Stimulated activated CD8-positive, alpha-beta memory T cell treated with anti-CD3 and anti-CD28 coated beads, Interleukin-7, amount 100 ng/mL, for 1 hour (primary cell): ENCODE data around the gene USP32.
A peak's percentile ranks its signal among the peaks of the same experiment; 100 is the strongest.
"Not testable (repeated sequence)": the region's sequence is repeated elsewhere in the genome, so short reads cannot be mapped to it uniquely, and the experiment has no call there.

Experiments
- DNase-seq, 2 donors: peaks; one replicate each; pipeline ENCODE4 v3.0.0-alpha.2; 2020; ENCODE audit warnings: low read depth in 2 of 2

Gene USP32

DNA sequence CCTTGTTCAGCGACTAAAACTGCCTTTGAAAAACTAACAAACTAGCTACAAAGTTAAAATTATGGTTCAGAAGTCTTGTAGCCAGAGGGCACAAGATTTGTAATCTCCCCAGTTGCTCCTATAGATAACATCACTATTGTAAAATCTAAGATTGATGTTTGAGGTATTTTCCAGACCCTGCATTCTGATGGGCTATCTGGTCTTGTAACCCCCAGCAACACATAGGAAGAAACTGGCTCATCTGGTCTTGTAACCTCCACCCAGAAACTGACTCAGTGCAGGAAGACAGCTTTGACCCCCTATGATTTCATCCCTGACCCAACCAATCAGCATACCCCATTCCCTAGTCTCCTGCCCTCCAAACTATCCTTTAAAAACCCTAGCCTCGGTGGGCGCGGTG is 18.1 kb upstream of the USP32 start:
- no peak for DNase-seq

DNA sequence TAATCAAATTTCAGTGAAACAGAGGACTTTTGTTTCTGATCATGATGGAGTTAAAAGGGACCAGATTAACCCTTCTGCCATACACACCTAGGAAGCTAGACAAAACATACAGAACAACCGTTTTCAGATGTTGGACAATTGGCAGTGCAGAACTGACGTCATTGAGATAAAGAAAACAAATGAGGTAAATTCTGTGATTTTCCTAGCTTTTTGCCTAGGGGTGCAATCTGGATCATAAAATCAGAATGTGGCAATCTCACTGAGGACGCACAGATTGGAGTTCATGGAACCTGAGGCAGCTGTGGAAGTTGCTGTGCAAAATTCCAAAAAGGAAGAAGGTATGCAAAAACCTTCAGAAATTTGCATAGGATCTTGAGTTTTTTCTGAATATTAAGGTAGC is 15.0 kb upstream of the USP32 start:
- no peak for DNase-seq

DNA sequence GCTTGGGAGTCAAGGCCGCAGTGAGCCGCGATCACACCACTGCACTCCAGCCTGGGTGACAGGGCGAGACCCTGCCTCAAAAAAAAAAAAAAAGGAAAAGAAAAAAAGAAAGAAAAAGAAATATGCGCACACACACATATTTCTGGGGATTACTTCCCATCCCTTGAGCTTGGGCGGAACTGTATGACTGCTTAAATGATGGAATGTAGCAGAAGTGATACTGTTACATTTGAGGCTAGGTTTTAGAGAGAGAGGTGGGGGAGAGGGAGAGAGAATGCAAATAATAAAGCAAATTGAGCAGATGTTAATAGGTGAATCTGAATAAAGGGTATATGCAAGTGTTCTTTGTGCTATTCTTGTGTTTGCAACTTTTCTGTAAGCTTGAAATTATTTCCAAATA is 12.0 kb upstream of the USP32 start:
- no peak for DNase-seq

DNA sequence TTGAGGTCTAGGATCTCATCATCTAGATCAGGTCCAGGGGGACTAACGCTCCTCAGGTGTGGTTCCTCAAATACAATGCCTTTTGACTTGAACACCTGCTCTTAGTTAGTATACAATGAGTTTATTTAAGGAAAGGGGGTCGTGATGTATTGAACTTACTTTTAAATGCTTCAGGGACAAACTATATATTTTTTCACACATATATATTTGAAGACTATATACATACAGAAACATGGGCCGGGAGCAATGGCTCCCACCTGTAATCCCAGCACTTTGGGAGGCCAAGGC is 11.5 kb upstream of the USP32 start:
- no peak for DNase-seq

DNA sequence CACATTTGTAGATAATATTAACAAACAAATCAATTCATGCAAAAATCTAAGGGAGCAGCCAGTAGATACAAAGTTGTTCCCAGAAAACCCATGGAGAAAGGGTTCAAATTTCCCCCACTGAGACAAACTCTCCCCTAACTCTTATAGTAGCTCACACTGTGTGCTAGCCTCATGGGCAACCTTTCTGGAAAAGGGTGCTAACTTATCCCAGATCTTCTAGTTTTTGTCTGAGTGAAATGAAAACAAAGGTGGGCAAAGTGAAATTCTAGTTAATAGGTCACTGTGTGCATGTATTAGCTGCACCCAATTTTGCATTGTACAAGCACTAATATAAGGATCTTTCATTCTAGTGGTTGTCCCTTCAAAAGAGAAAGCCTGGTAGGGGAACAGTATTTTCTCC is 9.9 kb upstream of the USP32 start:
- no peak for DNase-seq

DNA sequence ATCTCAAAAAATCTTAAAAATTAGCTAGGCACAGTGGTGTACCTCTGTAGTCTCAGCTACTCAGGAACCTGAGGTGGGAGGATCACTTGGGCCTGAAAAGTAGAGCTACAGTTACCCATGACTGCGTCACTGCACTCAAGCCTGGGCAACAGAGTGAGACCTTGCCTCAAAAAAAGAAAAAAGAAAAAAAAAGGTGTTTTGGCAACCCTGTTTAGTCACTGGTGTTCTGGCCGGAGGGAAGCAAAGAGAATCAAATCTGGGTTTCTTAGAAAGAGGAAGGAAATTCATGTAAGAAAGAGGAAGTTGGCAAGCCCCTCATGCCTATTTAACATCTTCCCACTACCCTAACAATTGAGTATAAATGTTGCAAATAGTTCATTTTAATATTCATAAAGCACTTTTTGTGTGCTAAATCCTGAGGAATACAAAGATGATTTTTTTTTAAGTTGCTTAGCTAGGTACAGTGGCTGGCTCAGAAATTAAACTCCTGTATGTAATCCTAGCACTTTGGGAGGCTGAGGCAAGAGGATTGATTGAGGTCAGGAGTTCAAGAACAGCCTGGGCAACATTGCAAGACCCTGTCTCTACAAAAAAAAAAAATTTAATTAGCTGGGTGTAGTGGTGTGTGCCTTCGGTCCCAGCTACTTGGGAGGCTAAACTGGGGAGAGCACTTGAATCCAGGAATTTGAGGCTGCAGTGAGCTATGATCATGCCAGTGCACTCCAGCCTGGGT is 6.5 kb upstream of the USP32 start:
- no peak for DNase-seq

DNA sequence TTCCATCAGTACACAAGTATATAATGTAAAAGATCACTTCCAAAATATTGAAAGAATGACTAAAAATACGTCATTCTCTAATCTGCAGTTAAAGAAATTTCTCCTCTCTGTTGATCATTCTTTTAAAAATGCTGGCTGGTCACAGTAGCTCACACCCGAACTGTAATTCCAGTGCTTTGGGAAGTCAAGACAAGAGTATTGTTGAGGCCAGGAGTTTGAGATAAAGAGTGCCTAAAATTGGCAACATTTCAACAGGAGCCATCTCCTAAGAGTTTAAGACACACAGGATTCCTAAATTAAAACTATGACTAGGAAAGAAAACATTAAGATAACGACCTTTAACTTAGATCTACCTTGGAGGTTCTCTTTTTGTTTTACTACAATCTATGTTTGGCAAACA is 4.5 kb upstream of the USP32 start:
- DNase-seq: no peak

DNA sequence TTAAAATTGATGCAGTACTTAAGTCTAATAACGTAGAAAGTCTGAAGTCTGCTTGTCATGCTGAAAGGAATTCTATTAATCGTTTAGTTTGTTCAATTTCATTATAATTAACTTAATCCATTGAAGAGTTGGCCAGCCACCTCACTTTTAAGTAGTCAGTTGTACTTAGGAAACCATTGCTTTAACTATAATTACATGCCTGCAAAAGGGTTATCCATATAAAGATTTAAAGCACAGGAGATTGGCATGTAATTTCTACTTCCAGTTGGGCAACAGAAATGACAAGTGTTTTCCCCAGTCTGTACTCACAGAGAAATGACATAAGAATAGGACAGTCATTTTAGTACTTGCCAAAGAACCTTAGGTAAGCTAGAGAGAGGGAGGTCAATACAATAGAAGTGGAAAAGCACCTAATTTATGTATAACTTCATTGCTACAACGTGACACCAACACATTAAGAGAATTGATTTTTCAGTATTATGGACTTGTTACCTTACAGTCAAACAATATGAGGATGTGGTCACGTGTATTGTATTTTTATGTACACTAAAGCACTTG is 3.7 kb upstream of the USP32 start:
- no peak for DNase-seq

DNA sequence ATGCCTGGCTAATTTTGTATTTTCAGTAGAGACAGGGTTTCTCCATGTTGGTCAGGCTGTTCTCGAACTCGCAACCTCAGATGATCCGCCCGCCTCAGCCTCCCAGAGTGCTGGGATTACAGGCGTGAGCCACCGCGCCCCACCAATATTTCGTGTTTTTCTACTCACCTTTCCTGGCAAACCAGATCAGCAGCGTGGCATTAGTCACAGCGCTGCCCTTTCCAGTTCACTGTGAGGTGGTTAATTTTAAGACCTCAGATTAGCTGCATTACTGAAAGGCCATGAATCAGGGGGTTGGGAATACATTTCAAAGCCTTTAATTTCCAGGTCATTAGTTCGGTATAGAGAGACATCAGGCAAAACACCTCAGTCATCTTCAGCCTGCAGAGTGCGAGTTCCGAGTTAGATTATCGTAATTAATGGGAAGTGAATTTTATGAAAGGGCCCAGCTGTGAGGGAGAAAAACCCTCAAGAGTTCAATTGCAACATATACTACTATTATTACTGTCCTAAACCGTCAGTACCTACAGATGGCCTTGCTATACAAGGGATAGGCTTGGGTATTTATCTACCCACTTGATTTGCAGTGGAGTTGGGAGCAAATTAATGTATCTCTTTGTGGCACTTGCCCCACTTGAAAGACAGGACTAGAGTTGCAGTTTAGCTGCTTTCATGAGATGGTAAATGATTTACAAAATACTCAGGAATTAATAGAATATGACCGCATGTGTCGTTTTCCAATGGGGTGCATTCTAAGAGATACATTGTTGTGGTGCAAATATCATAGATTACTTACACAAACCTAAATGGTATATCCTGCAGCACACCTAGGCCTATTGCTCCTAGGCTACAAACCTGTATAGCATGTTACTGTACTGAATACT is 2.1 kb upstream of the USP32 start:
- DNase-seq: no peak

DNA sequence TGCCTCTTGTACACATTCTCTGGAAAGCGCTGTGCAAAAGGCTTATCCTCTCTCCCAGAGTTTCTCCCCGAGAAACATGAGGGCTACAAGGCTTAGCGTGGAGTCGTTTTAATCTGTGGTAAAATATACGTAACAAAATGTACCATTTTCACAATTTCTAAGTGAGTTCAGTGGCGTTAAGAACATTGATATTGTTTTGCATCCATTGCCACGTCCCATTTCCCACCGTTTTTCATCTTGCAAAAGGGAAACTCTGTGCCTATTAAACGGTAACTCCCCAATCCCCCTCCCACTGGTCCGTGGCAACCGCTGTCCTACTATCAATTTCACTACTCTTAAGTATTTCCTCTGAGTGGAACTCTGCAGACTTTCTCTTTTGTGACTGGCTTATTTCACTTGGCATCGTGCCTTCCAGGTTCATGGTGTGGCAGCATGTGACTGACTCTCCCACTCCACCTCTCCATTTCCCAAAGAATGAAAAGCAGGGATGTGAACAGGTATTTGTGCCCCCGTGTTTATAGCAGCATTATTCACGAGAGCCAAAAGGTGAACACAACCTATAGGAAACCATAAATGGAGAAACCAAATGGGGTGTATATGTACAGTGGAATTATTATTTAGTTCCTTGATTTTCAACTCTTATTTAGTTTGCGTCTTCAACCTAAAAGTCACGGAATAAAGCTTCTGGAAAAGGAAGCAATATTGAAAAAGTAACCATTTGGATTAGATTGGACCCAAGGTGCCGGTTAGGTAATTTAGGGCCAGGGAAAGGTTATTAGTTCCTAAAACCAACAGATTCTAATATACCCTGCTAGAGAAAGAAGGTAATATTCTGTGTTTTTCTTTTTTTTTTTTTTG is 1.1 kb upstream of the USP32 start:
- no peak for DNase-seq

DNA sequence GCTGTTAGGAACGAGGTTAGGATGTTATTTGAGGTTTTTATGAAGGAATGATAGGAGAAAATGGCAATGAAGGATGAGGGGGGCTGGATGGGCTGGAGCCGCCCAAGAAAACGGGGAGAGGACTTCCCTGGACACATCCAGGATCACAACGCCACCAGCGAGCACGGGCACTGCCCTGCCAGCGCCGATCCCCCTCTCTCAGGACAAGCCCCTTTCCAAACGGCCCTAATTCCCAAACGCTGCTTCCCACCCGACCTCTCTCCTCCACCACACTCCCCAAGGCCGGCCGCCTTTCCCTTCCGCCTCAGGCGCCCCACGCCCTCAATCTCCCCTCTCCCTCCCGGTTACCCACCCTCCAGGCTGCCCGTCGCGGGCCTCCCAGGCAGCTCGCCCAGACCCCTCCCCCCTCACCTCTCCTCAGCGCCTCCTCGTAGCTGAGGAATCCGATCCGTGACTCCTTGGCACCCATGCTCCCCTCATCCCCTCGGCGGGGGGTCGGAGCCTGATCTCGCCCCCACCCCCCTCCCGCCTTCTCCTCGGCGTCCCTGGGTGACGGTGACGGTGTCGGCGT is 377 bp downstream of the USP32 start:
- DNase-seq: peak in 1 of 2 donors; percentile 13

DNA sequence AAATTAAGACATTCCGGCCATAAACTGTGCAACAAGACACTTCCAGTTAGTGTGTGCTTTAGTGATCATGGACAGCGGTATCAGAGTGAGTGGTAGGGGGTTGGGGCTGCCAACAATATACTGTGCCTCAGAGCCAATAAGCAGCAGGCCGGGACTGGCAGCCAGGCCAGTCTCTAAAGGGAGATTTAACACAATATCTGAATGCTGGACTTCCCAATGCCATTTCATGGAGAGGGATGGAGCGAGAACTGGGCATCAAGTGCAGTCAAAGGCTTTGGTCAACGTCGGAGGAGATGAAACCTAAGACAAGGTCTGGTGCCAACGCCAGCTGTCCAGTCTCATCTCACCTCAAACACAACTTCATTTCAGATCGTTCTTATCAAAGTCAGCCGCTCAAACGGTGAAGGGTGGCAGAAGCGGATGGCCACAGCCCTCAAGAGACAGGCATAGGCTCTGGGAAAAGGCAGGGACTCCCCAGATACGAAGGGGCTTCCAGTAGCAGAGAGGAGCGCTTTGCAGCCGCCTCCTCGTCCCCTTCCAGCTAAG is 935 bp downstream of the USP32 start:
- DNase-seq: no peak

DNA sequence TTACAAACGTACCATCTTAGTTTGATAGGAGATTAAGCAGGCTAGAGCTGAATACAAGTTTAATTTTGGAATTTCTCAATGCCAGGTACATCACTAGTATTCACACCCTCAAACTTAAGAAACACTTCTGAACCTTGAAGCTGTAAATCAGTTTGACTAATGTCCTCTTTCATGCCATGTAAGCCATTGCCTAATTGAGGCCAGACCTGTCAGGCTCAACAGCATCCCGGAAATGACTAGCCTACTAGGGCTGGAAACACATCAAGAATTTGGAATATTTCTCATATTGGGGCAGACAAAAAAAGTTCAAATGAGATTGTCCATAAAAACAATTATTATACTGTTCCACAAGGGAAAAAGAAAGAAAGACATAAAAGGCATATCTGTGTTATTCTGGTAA is 1.7 kb downstream of the USP32 start:
- no peak for DNase-seq

DNA sequence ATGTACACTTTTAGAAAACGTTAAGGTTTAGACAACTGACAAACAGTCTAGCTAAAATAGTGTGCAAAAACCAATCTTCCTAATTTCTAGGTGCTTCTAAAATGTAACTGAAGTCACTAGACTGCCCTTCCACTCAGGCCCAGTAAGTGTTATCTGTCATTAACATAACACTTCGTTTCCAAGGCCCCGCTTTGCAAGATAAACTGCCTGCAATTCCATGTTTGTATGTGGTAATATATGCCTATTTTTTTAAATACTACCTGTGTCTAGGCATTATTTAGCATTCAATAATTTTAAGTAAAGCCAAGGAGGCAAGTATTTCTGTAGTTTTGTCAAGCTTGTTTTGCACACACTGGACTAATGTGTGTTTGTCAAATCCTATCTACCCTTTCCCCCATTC is 3.2 kb downstream of the USP32 start:
- DNase-seq: no peak

DNA sequence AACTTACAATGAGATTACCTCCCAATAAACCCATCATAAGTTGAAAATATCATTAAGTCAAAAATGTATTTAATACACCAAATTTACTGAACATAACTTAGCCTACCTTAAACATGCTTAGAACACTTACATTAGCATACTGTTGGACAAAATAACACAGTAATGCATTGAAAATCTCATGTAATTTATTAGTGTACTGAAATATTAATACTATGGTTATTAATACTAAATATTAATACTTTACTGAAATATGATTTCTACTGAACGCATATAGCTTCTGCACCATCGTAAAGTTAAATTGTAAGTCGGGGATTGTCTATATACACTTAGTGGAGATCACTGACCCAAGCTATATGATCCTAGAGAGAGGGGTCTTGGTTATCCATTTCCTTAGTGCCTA is 4.3 kb downstream of the USP32 start:
- DNase-seq: no peak

DNA sequence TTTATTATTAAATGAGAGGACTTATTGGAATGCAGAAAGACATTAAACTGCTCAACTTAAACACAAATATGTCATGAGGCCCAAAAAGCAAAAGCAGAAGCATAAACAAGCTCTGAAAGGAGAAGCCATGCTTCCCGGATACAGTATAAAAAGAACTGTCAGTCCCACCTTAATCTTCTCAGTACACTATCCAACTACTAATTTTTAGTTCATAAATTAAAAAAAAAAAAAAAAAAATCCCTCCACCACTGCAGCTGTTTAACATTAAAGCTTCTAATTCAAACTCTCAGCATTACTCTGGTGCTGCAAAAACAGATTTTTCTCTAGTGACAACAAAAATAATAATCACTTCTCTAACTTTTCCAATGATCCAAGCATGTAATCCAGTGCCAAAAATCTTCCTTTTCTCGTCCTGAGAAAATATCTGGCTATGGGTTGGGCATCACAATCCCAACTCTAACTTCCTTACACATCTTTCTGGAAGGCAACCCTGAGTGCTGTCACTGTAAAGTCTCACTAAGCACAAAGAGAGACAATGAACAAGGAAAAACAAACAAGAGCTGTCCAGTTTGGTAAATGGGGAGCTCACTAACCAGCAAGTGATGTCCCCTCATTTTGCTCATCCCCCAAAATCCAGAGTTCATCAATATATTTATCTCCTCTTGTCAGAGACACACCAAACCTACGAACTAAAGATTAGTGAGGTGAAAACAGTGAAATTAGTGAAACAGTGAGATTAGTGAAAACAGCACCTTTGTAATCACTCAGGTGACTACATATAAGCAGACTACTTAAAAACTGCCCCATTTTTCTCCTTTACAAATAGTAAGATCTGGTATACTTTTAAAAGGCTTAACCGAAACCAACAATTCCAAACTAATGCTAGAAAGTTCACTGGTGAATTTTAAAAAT is 5.5 kb downstream of the USP32 start:
- no peak for DNase-seq

DNA sequence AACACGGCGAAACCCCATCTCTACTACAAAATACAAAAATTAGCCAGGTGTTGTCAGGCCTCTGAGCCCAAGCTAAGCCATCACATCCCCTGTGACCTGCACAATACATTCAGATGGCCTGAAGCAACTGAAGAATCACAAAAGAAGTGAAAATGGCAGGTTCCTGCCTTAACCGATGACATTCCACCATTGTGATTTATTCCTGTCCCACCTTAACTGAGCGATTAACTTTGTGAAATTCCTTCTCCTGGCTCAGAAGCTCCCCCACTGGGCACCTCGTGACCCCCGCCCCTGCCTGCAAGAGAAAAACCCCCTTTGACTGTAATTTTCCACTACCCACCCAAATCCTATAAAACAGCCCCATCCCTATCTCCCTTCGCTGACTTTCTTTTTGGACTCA is 7.0 kb downstream of the USP32 start:
- not testable (repeated sequence) for DNase-seq

DNA sequence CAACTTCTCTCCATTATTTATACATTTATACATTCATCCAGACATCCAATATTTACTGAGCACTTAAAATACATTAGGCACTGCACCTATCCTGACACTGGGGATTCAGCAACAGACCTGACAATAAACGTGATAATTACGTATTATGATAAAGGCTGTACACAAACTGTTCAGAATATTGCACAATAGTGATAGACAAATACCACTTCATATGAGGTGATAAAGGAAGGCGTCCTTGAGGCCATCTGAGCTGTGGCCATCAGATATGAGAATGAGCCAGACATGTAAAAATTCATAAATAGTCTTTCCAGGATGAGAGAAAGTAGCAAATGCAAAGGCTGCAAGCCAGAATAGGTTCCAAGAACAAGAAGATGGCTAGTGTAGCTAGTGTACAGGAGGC is 8.6 kb downstream of the USP32 start:
- no peak for DNase-seq

DNA sequence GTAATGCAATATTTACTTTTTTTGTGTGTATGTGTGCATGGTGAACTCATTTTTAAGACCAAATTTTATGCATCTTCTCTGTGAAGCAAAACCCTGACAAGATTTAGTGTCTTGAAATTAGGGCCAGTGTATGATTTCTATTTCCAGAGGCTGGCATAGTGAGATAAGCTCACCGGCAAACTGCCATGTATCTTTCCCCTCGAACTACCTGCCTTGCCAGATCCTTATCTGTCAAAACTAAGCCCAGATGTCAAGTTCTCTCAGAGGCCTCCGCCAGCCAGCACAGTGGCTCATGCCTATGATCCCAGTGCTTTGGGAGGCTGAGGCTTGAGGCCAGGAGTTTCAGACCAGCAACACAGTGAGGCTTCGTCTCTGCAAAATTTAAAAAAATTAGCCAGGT is 10.0 kb downstream of the USP32 start:
- no peak for DNase-seq

DNA sequence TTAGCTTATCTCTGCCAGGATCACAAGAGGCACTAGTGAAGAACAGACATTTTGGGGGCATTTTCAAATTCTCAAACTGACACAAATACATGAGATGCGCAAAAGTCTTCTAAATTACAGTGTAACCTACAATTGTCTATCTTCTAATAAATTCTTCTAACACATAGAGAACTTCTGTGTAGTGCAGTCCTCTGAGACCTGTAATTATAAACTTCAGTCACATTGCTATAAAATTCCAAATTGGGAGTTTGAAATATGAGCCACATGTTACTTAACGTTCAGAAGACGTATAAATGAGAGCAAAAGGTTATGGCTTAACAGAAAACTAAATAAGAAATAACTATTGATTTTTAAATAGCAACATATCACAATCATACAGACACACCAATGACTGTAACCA is 12.5 kb downstream of the USP32 start:
- DNase-seq: not testable (repeated sequence)

DNA sequence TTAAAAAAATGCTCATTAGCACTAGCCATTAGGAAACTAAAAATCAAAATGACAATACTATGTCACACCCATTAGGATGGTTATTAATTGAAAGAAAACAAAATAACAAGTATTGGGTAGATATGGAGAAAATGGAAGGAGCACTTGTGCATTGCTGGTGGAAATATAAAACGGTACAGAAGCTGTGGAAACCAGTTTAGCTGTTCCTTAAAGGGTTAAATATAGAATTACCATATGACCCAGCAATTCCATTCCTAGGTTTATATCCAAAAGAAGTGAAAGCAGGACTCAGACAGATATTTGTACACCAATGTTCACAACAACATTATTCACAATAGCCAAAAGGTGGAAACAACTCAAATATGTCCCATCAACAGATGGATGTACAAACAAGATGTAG is 13.7 kb downstream of the USP32 start:
- not testable (repeated sequence) for DNase-seq
